ENCODE results near the gene RNF207.

RNF207 gene

DNA sequence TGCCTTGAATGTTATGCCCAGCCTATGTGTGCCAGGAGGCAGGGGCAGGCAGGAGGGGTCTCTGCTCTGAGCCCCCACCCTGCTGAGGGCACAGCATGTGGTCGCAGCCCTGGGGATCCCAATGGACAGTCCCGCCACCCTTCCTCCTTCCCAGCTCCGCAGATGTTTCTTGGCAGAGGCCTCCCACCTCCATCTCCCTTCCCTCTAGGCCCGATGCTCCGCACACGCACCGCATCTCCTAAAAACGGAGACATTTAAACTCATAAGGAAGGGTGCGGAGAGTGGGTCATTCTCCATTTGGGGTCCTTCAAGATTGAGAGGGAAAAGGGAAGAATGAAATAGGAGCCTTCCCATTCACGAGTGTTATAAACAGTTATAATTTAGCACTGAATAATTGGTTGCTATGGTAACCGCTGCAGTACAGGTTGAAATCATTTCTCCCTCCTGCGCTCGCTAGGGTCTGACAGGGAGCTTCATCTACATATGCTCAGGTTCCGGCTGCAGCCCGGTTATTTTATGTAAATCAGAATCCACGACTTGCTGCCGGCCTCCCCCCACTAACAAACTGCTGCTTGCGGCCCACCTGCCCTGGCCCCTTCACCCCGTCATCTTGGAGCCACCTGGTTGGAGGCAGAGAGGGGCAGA, 41.8 kb upstream of the RNF207 start:
- Histone ChIP-seq H3K27me3 (ENCODE audit: insufficient read depth, insufficient read length) (no peaks in the 10 kb centered on the region), H3K4me3 (ENCODE audit: insufficient read length, low read depth) (no peak overlapping the region), H3K9me3 (ENCODE audit: insufficient read depth, low read length) (no peaks in the 10 kb centered on the region), H3K4me1 (ENCODE audit: insufficient read depth, insufficient read length) (no peaks in the 10 kb centered on the region), H3K36me3 (ENCODE audit: insufficient read depth, insufficient read length, low read length) (no peaks in the 10 kb centered on the region), H3K9ac (ENCODE audit: insufficient read length, low read depth) (no peak overlapping the region)
- DNase-seq (ENCODE audit: low read depth, low spot score) = no peak
- TF ChIP-seq SUZ12 (IDR thresholded peaks at IDR 0.05; ENCODE audit: extremely low read depth, insufficient read depth, insufficient read length) = no peak

DNA sequence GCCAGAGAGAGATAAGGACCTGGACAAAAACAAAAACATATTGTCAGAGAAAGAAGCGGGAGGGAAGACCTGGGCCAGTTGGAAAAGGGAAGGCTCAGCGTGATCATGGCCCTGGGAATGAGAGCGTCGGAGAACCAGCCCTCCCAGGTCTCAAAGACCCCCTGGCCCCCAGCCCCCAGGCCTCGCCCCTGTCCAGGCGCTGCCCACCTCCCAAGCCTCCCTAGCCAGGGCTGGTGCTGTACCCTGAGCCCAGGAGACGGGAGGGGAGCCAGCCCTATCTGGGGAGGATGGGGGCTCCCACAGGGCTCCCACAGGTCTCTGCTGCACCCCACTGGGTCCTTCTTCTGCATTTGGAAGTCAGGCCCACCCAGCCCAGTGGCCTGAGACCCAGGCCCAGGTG, 40.9 kb upstream of the RNF207 start:
- no peak for DNase-seq (ENCODE audit: low read depth, low spot score)
- Histone ChIP-seq H3K27me3 (ENCODE audit: insufficient read depth, insufficient read length) (no peaks in the 10 kb centered on the region), H3K9ac (ENCODE audit: insufficient read length, low read depth) (no peak overlapping the region), H3K36me3 (ENCODE audit: insufficient read depth, insufficient read length, low read length) (no peaks in the 10 kb centered on the region), H3K4me1 (ENCODE audit: insufficient read depth, insufficient read length) (no peaks in the 10 kb centered on the region), H3K9me3 (ENCODE audit: insufficient read depth, low read length) (no peaks in the 10 kb centered on the region), H3K4me3 (ENCODE audit: insufficient read length, low read depth) (no peak overlapping the region)
- TF ChIP-seq SUZ12 (IDR thresholded peaks at IDR 0.05; ENCODE audit: extremely low read depth, insufficient read depth, insufficient read length) (no peak), YY1 (IDR thresholded peaks at IDR 0.05; ENCODE audit: insufficient read depth, insufficient read length) (no peak), ZNF274 (IDR thresholded peaks at IDR 0.05; ENCODE audit: low read depth, low read length) (no peak)

DNA sequence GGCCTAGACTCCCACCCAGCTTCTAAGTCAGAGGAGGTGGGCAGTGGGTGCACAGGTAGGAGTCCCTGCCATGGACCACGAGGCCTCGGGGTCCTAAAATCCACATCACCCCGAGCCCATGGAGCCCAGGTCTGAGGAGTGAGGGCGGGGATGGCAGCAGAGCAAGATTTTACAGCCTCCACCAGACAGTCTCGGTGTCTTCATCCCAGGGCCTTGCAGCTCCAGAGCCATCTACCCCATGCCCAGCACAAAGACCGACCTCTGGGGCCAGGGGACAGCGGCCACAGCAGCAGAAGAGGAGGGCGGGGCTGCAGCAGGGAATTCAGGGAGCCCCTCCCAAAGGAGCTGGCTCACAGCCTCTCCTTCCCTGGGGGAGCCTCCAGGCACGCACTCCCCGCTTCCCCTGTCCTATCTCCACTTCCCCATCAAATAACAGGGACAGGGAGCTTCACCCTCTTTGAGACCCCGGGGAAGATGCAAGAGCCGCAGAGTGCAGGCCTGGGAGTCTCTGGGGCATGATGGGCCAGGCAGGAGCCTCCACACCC, 40.4 kb upstream of the RNF207 start:
- Histone ChIP-seq H3K36me3 (ENCODE audit: insufficient read depth, insufficient read length, low read length) (no peaks in the 10 kb centered on the region), H3K9ac (ENCODE audit: insufficient read length, low read depth) (no peak overlapping the region), H3K27me3 (ENCODE audit: insufficient read depth, insufficient read length) (no peaks in the 10 kb centered on the region), H3K9me3 (ENCODE audit: insufficient read depth, low read length) (no peaks in the 10 kb centered on the region), H3K4me1 (ENCODE audit: insufficient read depth, insufficient read length) (no peaks in the 10 kb centered on the region), H3K4me3 (ENCODE audit: insufficient read length, low read depth) (no peak overlapping the region)
- DNase-seq (ENCODE audit: low read depth, low spot score) = no peak
- TF ChIP-seq YY1 (IDR thresholded peaks at IDR 0.05; ENCODE audit: insufficient read depth, insufficient read length) (no peak), ZNF274 (IDR thresholded peaks at IDR 0.05; ENCODE audit: low read depth, low read length) (no peak), SUZ12 (IDR thresholded peaks at IDR 0.05; ENCODE audit: extremely low read depth, insufficient read depth, insufficient read length) (no peak)

DNA sequence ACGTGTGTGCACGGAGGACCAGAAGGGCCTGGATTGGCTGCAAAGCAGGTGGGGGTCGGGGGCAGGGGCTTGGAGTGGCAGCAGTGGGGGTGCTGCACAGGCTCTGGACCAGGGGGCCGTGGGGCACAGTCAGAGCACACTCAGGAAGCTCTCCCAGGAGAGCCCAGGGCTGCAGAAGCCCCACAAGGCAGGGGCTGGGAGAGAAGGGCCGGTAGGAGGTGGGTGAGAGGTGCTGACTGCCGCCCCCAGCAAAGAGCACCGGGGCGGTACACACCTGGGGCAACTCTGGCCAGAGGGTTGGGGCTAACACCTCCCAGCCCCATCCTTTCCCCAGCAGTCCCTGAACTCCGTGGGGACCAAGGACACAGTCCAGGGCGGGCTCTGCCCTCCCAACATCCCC, 39.7 kb upstream of the RNF207 start:
- no peaks in the 10 kb centered on the region for H3K36me3 ChIP-seq (ENCODE audit: insufficient read depth, insufficient read length, low read length)
- TF ChIP-seq ZNF274 (IDR thresholded peaks at IDR 0.05; ENCODE audit: low read depth, low read length) (no peak), YY1 (IDR thresholded peaks at IDR 0.05; ENCODE audit: insufficient read depth, insufficient read length) (no peak), SUZ12 (IDR thresholded peaks at IDR 0.05; ENCODE audit: extremely low read depth, insufficient read depth, insufficient read length) (no peak)
- no peaks in the 10 kb centered on the region for H3K4me1 ChIP-seq (ENCODE audit: insufficient read depth, insufficient read length)
- H3K9ac ChIP-seq (ENCODE audit: insufficient read length, low read depth) = no peak overlapping the region
- H3K4me3 ChIP-seq (ENCODE audit: insufficient read length, low read depth) = no peak overlapping the region
- H3K27me3 ChIP-seq (ENCODE audit: insufficient read depth, insufficient read length) = no peaks in the 10 kb centered on the region
- H3K9me3 ChIP-seq (ENCODE audit: insufficient read depth, low read length) = no peaks in the 10 kb centered on the region
- no peak for DNase-seq (ENCODE audit: low read depth, low spot score)

DNA sequence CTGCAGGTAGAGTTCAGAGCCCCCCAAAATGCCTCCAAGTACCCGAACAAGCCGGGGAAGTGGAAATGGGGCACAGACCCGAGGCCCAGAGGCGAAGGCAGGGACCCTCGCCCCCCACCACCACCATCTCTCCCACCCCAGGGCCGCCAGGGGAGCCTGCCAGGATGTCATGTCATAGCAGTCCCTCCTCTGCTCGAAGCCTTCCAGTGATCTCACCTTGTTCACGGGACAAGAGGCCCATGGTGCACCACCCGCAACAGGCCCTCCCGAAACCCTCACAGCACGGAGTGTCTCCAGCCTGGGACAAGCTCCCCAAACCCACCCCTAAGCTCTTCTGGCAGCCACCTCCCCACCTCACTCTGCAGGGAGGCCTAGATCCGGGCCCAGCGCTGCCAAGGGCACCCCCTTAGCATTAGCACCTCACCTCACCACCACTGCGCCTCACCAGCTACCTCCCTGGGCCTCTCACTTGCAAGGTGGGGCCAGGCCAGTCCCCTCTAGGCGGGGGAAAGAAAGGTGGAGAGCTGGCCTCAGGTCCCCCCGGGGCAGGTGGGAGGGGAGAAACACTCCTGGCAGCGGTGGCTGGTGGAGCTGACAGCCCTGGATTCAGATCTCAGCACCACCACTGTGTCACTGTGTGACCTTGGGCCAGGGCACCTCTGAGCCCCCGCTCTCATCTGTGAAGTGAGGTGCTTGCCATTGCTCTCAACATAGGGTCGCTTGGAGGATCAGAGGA, 39.1 kb upstream of the RNF207 start:
- H3K27me3 ChIP-seq (ENCODE audit: insufficient read depth, insufficient read length) = no peaks in the 10 kb centered on the region

DNA sequence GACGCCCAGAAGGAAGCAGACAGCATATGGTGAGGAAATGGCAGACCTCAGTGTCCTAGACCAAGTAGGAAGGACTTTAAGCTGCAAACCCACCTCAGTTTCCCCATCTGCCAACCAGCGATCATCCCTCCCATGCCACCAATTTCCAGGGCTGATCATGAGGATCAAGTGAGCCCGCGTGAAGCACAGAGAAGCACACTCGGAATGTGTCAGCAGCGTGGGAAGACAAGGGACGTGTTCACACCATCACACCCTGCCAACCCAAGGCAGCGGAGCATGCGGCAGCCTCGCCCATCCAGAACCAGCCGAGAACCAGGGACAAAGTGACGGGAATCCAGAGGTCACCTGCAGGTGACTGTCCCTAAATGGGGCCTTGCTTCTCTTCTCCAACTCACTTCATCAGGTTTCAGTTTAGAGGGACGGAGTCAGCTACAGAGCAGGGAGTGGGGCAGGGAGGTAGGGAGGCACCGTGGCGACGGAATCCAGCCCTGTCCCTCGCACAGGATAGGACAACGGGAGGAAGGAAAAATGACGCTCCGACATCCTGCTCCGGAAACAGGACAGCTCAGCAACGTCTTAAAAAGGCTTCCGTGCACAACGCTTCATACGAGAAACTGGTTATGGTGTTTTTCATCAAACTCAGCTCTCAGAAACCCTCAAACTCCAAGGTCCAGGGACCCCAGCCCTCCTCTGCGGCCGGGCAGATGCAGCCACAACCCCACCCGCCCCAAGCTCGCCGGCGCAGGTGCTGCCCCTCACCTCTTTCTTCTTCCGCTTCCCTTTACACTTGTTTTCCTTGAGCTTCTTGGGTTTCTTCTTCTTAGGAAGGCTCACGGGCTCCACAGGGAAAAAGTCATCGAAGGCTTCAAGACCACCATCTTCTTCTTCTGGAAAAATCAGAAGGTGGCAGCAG, 38.3 kb upstream of the RNF207 start:
- no peak overlapping the region for H3K4me3 ChIP-seq (ENCODE audit: insufficient read length, low read depth)
- no peak for TF ChIP-seq ZNF274 (IDR thresholded peaks at IDR 0.05; ENCODE audit: low read depth, low read length)
- TF ChIP-seq SUZ12 (IDR thresholded peaks at IDR 0.05; ENCODE audit: extremely low read depth, insufficient read depth, insufficient read length) = no peak
- no peak for TF ChIP-seq YY1 (IDR thresholded peaks at IDR 0.05; ENCODE audit: insufficient read depth, insufficient read length)
- no peak overlapping the region for H3K9ac ChIP-seq (ENCODE audit: insufficient read length, low read depth)
- no peak for DNase-seq (ENCODE audit: low read depth, low spot score)
- H3K9me3 ChIP-seq (ENCODE audit: insufficient read depth, low read length) = no peaks in the 10 kb centered on the region
- H3K27me3 ChIP-seq (ENCODE audit: insufficient read depth, insufficient read length) = no peaks in the 10 kb centered on the region
- no peaks in the 10 kb centered on the region for H3K4me1 ChIP-seq (ENCODE audit: insufficient read depth, insufficient read length)
- no peaks in the 10 kb centered on the region for H3K36me3 ChIP-seq (ENCODE audit: insufficient read depth, insufficient read length, low read length)

More for the DNA sequence above, 39.1 kb upstream of the RNF207 start:
- Histone ChIP-seq H3K9me3 (ENCODE audit: insufficient read depth, low read length) (no peaks in the 10 kb centered on the region), H3K36me3 (ENCODE audit: insufficient read depth, insufficient read length, low read length) (no peaks in the 10 kb centered on the region), H3K4me1 (ENCODE audit: insufficient read depth, insufficient read length) (no peaks in the 10 kb centered on the region), H3K9ac (ENCODE audit: insufficient read length, low read depth) (no peak overlapping the region), H3K4me3 (ENCODE audit: insufficient read length, low read depth) (no peak overlapping the region)
- TF ChIP-seq YY1 (IDR thresholded peaks at IDR 0.05; ENCODE audit: insufficient read depth, insufficient read length) = no peak
- no peak for TF ChIP-seq SUZ12 (IDR thresholded peaks at IDR 0.05; ENCODE audit: extremely low read depth, insufficient read depth, insufficient read length)
- no peak for TF ChIP-seq ZNF274 (IDR thresholded peaks at IDR 0.05; ENCODE audit: low read depth, low read length)
- no peak for DNase-seq (ENCODE audit: low read depth, low spot score)

All from NT2/D1 (cell line).